SK-N-SH (cell line): ENCODE measurements around the gene MAGI3. TPM values are rescaled to one million over a fixed set of nuclear protein-coding genes. Genes with fewer than 3 reads are reported as not detected.

Experiments
- CTCF ChIA-PET: fragments of 300-600, 350-600 bp; formaldehyde crosslinking; extraction: SDS; loops from one replicate; lab custom pipeline; 2021; lab: Yijun Ruan, JAX
- POLR2A ChIA-PET: fragments of 350-600 bp; sonication (Branson Sonifier 250); formaldehyde crosslinking; extraction: SDS; loops from one replicate; lab custom pipeline; 2020; ENCODE audit warnings: antibody characterized with exemption, inconsistent platforms; lab: Yijun Ruan, JAX
- DNase-seq: peaks from one replicate; pipeline ENCODE4 v3.0.0; 2012
- H2AFZ ChIP-seq: fragments of 200-600 bp; sonication (generic); 2 replicates; pipeline ENCODE4 v1.8.1; 2016; ENCODE audit warnings: antibody characterized with exemption, mild to moderate bottlenecking, low read depth
- H3F3A ChIP-seq: fragments of 200-600 bp; sonication (generic); replicated peaks from 2 replicates; pipeline ENCODE3; 2016; ENCODE audit warnings: antibody characterized with exemption, mild to moderate bottlenecking; ENCODE audit not compliant: insufficient read depth
- H3K27ac ChIP-seq, 2 experiments: fragments of 200-500 bp in 1 of 2; fragments of 200-600 bp in 1 of 2; sonication (Bioruptor generic) in 1 of 2; sonication (generic), shearing (Covaris generic) in 1 of 2; 2 replicates each; pipeline versions ENCODE4 v1.5.1 to v1.6.1; 2014 to 2016; ENCODE audit warnings: low read depth in 2 of 2, inconsistent platforms in 1 of 2, low read length in 1 of 2, mild to moderate bottlenecking in 1 of 2, mixed read lengths in 1 of 2
- H3K27me3 ChIP-seq: fragments of 200-600 bp; sonication (generic), shearing (Covaris generic); 2 replicates; pipeline ENCODE4 v1.6.1; 2016; ENCODE audit warnings: mixed run types; ENCODE audit not compliant: insufficient read depth
- H3K36me3 ChIP-seq, 2 experiments: fragments of 200-500 bp in 1 of 2; fragments of 200-600 bp in 1 of 2; sonication (Bioruptor generic) in 1 of 2; sonication (generic) in 1 of 2; replicated peaks in 1 of 2; 2 replicates each; pipeline versions ENCODE3 to v1.5.1; 2014 to 2016; ENCODE audit warnings: low read length in 1 of 2, mild to moderate bottlenecking in 1 of 2; ENCODE audit not compliant: insufficient read depth in 2 of 2, control insufficient read depth in 1 of 2
- H3K4me1 ChIP-seq, 2 experiments: fragments of 200-500 bp in 1 of 2; fragments of 200-600 bp in 1 of 2; sonication (Bioruptor generic) in 1 of 2; sonication (generic), shearing (Covaris generic) in 1 of 2; 2 replicates each; pipeline versions ENCODE4 v1.5.1 to v1.6.1; 2014 to 2016; ENCODE audit warnings: low read depth in 1 of 2, low read length in 1 of 2, mixed run types in 1 of 2; ENCODE audit not compliant: insufficient read depth in 2 of 2, control insufficient read depth in 1 of 2
- H3K4me2 ChIP-seq: fragments of 200-600 bp; sonication (generic), shearing (Covaris generic); 2 replicates; pipeline ENCODE4 v1.6.1; 2017; ENCODE audit warnings: mixed run types
- H3K4me3 ChIP-seq, 2 experiments: fragments of 200-500 bp in 1 of 2; fragments of 200-600 bp in 1 of 2; sonication (Bioruptor generic) in 1 of 2; sonication (generic), shearing (Covaris generic) in 1 of 2; 2 replicates each; pipeline versions ENCODE4 v1.5.1 to v1.8.1; 2014 to 2016; ENCODE audit warnings: low read depth in 2 of 2, inconsistent platforms in 1 of 2, low read length in 1 of 2, mild to moderate bottlenecking in 1 of 2, mixed read lengths in 1 of 2, moderate library complexity in 1 of 2
- H3K79me2 ChIP-seq: fragments of 200-600 bp; sonication (generic); 2 replicates; pipeline ENCODE4 v1.8.1; 2017; ENCODE audit warnings: mild to moderate bottlenecking; ENCODE audit not compliant: insufficient read depth
- H3K9ac ChIP-seq: fragments of 200-600 bp; sonication (generic); 2 replicates; pipeline ENCODE4 v1.6.1; 2017; ENCODE audit warnings: mixed run types
- H3K9me2 ChIP-seq: fragments of 200-600 bp; sonication (generic); 2 replicates; pipeline ENCODE4 v1.6.1; 2017; ENCODE audit warnings: mixed run types
- H3K9me3 ChIP-seq: fragments of 200-600 bp; sonication (generic); 2 replicates; pipeline ENCODE4 v1.6.1; 2017; ENCODE audit warnings: mixed run types, mild to moderate bottlenecking, moderate library complexity
- H4K20me1 ChIP-seq: fragments of 200-600 bp; sonication (generic); 2 replicates; pipeline ENCODE4 v1.6.1; 2017; ENCODE audit warnings: mild to moderate bottlenecking, mixed run types; ENCODE audit not compliant: insufficient read depth
- ELF1 ChIP-seq: IDR thresholded peaks from 2 replicates; pipeline ENCODE4 v1.4.0; 2012
- MEF2A ChIP-seq: IDR thresholded peaks from 2 replicates; pipeline ENCODE4 v1.4.0; 2012; ENCODE audit warnings: low read depth, borderline replicate concordance
- RAD21 ChIP-seq: IDR thresholded peaks from 2 replicates; pipeline ENCODE4 v1.6.1; 2012; ENCODE audit warnings: mild to moderate bottlenecking, low read length
- RCOR1 ChIP-seq: fragments of 150-350 bp; IDR thresholded peaks from 2 replicates; pipeline ENCODE4 v1.6.1; 2017; ENCODE audit warnings: antibody characterized with exemption, low read length
- RXRA ChIP-seq: IDR thresholded peaks from 2 replicates; pipeline ENCODE4 v1.4.0; 2012; ENCODE audit warnings: low read depth, mild to moderate bottlenecking, borderline replicate concordance
- USF1 ChIP-seq: IDR thresholded peaks from 2 replicates; pipeline ENCODE4 v1.4.0; 2012; ENCODE audit warnings: low read depth, borderline replicate concordance
- YY1 ChIP-seq: IDR thresholded peaks from 2 replicates; pipeline ENCODE4 v1.4.0; 2012; ENCODE audit warnings: low read depth, mild to moderate bottlenecking
- WGBS: methylation state at CpG from one replicate; pipeline ENCODE4 v1.1.6; 2017; ENCODE audit warnings: low lambda C conversion rate; 5-methylcytosine and 5-hydroxymethylcytosine counted together
- polyA plus RNA-seq, 3 experiments: library from polyadenylated mRNA; depleted of rRNA; stranded (reverse); fragments of >200 nt; gene quantifications; 2 replicates each; pipeline ENCODE4 v1.2.3, GENCODE V29; 2012
- TF ChIP-seq, protein P1 (sequence below): IDR thresholded peaks from 2 replicates; pipeline ENCODE4; 2012

MAGI3 gene
- polyA plus RNA-seq, 1 of the 3 experiments (the other 2 are of a cell fraction) = 2.9 TPM

GRCh38 chr1:113692824-113693431 is 302.6 kb downstream of the MAGI3 start (continued):
- TF ChIP-seq, protein P1, sequence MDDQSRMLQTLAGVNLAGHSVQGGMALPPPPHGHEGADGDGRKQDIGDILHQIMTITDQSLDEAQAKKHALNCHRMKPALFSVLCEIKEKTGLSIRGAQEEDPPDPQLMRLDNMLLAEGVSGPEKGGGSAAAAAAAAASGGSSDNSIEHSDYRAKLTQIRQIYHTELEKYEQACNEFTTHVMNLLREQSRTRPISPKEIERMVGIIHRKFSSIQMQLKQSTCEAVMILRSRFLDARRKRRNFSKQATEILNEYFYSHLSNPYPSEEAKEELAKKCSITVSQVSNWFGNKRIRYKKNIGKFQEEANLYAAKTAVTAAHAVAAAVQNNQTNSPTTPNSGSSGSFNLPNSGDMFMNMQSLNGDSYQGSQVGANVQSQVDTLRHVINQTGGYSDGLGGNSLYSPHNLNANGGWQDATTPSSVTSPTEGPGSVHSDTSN = no peak
- TF ChIP-seq RCOR1 = no peak

- H3K27me3 ChIP-seq = no peaks in the 10 kb centered on the region
- ChIA-PET POLR2A (no interaction called here), CTCF (interaction anchor here (1.0 kb wide), 1 partner anchor 16 kb away, joined by 3 read pairs; no protein-coding TSS in a partner anchor)
- no peak overlapping the region for H3K4me3 ChIP-seq
- no peak overlapping the region for H3K4me2 ChIP-seq
- no peak for DNase-seq
- TF ChIP-seq ELF1 (no peak), USF1 (no peak), RAD21 (no peak), YY1 (no peak)
- TF ChIP-seq, protein P1 = no peak
- H3F3A ChIP-seq = peaks cover 5% of the 10 kb centered on the region
- no peaks in the 10 kb centered on the region for H3K79me2 ChIP-seq
- peaks cover 48 to 78% of the 10 kb centered on the region in 2 experiments for H3K36me3 ChIP-seq
- peaks cover 17% of the 10 kb centered on the region; the same call in 1 of the 2 replicates for H3K9me3 ChIP-seq
- no peak overlapping the region for H3K9ac ChIP-seq
- H3K9me2 ChIP-seq = no peaks in the 10 kb centered on the region
- no peaks in the 10 kb centered on the region for H4K20me1 ChIP-seq
- no peaks in the 10 kb centered on the region for H3K4me1 ChIP-seq
- no peak overlapping the region for H2AFZ ChIP-seq
- H3K27ac ChIP-seq = no peak overlapping the region
Observed at GRCh38 chr1:113694910-113695309, 304.6 kb downstream of the MAGI3 start.

- WGBS = 96% methylated on average over 3 of the region's 3 CpGs
- CTCF ChIA-PET = no interaction called here
Observed at GRCh38 chr1:113701429-113701828, 311.1 kb downstream of the MAGI3 start.

More at GRCh38 chr1:113701429-113701828, 311.1 kb downstream of the MAGI3 start:
- Histone ChIP-seq H3K27ac (no peak overlapping the region), H3K36me3 (peaks cover 33 to 63% of the 10 kb centered on the region in 2 experiments), H4K20me1 (no peaks in the 10 kb centered on the region), H3K27me3 (no peaks in the 10 kb centered on the region), H3K9me2 (no peaks in the 10 kb centered on the region), H3K4me1 (no peaks in the 10 kb centered on the region; a peak in 2 of 4 replicates), H3F3A (peaks cover 12% of the 10 kb centered on the region), H3K79me2 (no peaks in the 10 kb centered on the region), H2AFZ (no peak overlapping the region), H3K4me2 (no peak overlapping the region), H3K9ac (no peak overlapping the region), H3K9me3 (no peaks in the 10 kb centered on the region), H3K4me3 (no peak overlapping the region)
- TF ChIP-seq RXRA (no peak), YY1 (no peak), MEF2A (no peak)
- DNase-seq = no peak
- POLR2A ChIA-PET = interaction anchor here (0.6 kb wide), 1 partner anchor 762 kb away, joined by 3 read pairs; no protein-coding TSS in a partner anchor
